ENCODE data around the gene DACH1.

Gene DACH1

DNA sequence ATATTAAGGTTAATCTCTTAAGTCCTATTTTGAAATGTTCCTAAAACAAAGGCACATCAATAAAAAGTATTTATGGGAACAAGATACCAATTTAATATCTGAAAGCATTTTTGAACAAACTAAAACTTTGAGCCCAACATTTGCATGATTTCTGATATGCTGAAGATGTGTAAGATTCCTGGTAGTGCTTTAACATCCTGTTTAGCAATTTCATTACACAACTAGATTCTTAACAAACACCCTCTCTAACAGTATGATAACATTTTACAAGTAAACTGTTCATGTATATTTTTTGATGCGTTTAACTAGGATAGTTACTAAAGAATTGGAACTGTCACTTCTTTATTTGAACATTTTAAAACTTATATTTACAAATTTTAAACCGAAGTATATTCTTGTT lies 63.9 kb downstream of the DACH1 start:
- WGBS, result no CpG with 5 or more reads among the region's 2 CpGs
- peak; percentile 30 for DNase-seq

DNA sequence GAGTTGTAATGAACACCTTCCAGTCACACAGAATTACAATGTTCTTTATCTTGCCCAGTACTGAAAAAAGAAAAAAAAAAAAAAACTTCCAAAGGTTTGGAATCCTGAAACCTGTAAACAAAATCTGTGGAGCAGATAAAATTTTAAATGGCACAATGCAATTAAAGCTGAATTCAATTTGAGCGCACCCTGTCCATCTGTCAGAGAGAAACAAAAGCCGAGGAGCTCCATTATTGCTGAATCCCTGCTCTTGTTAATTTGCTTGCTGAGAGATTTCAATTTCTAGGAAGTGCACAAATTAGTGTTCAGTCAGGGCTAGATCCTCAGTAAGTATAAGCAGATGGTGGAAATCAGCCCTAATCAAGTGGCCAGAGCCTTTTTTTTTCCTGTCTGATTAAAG lies 65.2 kb downstream of the DACH1 start:
- WGBS, result 73% methylated on average over 2 of the region's 2 CpGs
- H3K4ac ChIP-seq (ENCODE audit: low read depth in 1 of 2, low read length in 2 of 2), result no peak overlapping the region
- no peak overlapping the region for H2BK12ac ChIP-seq (ENCODE audit: low read length in 2 of 2)
- H3K79me1 ChIP-seq (replicated peaks; ENCODE audit: low read length, poor library complexity, severe bottlenecking), result no peaks in the 10 kb centered on the region
- DNase-seq, result no peak
- no peaks in the 10 kb centered on the region for H3K9me3 ChIP-seq (ENCODE audit: control insufficient read depth, low read length)
- H2AFZ ChIP-seq (ENCODE audit: low read depth, low read length), result no peak overlapping the region
- H3K27me3 ChIP-seq (ENCODE audit: control insufficient read depth in 1 of 2, insufficient read depth in 1 of 2, low read length in 2 of 2), result no peaks in the 10 kb centered on the region
- no peak overlapping the region for H3K4me3 ChIP-seq (ENCODE audit: insufficient read depth in 1 of 2, low read depth in 1 of 2, low read length in 2 of 2)
- no peak overlapping the region for H3K18ac ChIP-seq (ENCODE audit: low read depth in 1 of 2, low read length in 2 of 2)
- H3K4me2 ChIP-seq (ENCODE audit: low read length, poor library complexity, severe bottlenecking), result no peak overlapping the region
- H2BK120ac ChIP-seq (ENCODE audit: low read depth, low read length), result no peak overlapping the region
- no peak overlapping the region for H2BK15ac ChIP-seq (ENCODE audit: low read depth, poor library complexity, severe bottlenecking)
- no peak overlapping the region for H4K8ac ChIP-seq (ENCODE audit: low read length)
- no peak overlapping the region for H2BK5ac ChIP-seq (ENCODE audit: low read depth, low read length, poor library complexity, severe bottlenecking)
- H3K14ac ChIP-seq (ENCODE audit: low read length in 2 of 2), result no peak overlapping the region
- H2AK5ac ChIP-seq (ENCODE audit: low read length, severe bottlenecking), result no peak overlapping the region
- no peak overlapping the region for H3K23ac ChIP-seq (ENCODE audit: low read length in 2 of 2)
- no peak overlapping the region for H3K27ac ChIP-seq (ENCODE audit: low read length, poor library complexity, severe bottlenecking)
- no peaks in the 10 kb centered on the region for H3K36me3 ChIP-seq (ENCODE audit: control insufficient read depth in 1 of 2, insufficient read depth in 2 of 2, low read depth in 1 of 2, low read length in 2 of 2)
- H3K4me1 ChIP-seq (ENCODE audit: control insufficient read depth, insufficient read depth, low read depth, low read length), result no peaks in the 10 kb centered on the region
- H3K9ac ChIP-seq (ENCODE audit: low read length), result no peak overlapping the region
- no peak overlapping the region for H4K91ac ChIP-seq (ENCODE audit: low read length)

More for the DNA sequence above, 63.9 kb downstream of the DACH1 start:
- no peaks in the 10 kb centered on the region for H3K36me3 ChIP-seq (ENCODE audit: control insufficient read depth in 1 of 2, insufficient read depth in 2 of 2, low read depth in 1 of 2, low read length in 2 of 2)
- no peaks in the 10 kb centered on the region for H3K9me3 ChIP-seq (ENCODE audit: control insufficient read depth, low read length)
- H3K4me2 ChIP-seq (ENCODE audit: low read length, poor library complexity, severe bottlenecking), result no peak overlapping the region
- no peak overlapping the region for H2BK120ac ChIP-seq (ENCODE audit: low read depth, low read length)
- H2BK15ac ChIP-seq (ENCODE audit: low read depth, poor library complexity, severe bottlenecking), result no peak overlapping the region
- no peak overlapping the region for H2BK12ac ChIP-seq (ENCODE audit: low read length in 2 of 2)
- no peak overlapping the region for H4K8ac ChIP-seq (ENCODE audit: low read length)
- no peak overlapping the region for H2BK5ac ChIP-seq (ENCODE audit: low read depth, low read length, poor library complexity, severe bottlenecking)
- H3K14ac ChIP-seq (ENCODE audit: low read length in 2 of 2), result no peak overlapping the region
- no peaks in the 10 kb centered on the region for H3K27me3 ChIP-seq (ENCODE audit: control insufficient read depth in 1 of 2, insufficient read depth in 1 of 2, low read length in 2 of 2)
- no peak overlapping the region for H4K91ac ChIP-seq (ENCODE audit: low read length)
- no peak overlapping the region for H3K4ac ChIP-seq (ENCODE audit: low read depth in 1 of 2, low read length in 2 of 2)
- H3K4me1 ChIP-seq (ENCODE audit: control insufficient read depth, insufficient read depth, low read depth, low read length), result no peaks in the 10 kb centered on the region
- H3K4me3 ChIP-seq (ENCODE audit: insufficient read depth in 1 of 2, low read depth in 1 of 2, low read length in 2 of 2), result no peak overlapping the region
- no peak overlapping the region for H3K9ac ChIP-seq (ENCODE audit: low read length)
- H3K27ac ChIP-seq (ENCODE audit: low read length, poor library complexity, severe bottlenecking), result no peak overlapping the region
- H3K18ac ChIP-seq (ENCODE audit: low read depth in 1 of 2, low read length in 2 of 2), result no peak overlapping the region
- no peak overlapping the region for H2AFZ ChIP-seq (ENCODE audit: low read depth, low read length)
- no peak overlapping the region for H2AK5ac ChIP-seq (ENCODE audit: low read length, severe bottlenecking)
- no peak overlapping the region for H3K23ac ChIP-seq (ENCODE audit: low read length in 2 of 2)
- H3K79me1 ChIP-seq (replicated peaks; ENCODE audit: low read length, poor library complexity, severe bottlenecking), result no peaks in the 10 kb centered on the region

DNA sequence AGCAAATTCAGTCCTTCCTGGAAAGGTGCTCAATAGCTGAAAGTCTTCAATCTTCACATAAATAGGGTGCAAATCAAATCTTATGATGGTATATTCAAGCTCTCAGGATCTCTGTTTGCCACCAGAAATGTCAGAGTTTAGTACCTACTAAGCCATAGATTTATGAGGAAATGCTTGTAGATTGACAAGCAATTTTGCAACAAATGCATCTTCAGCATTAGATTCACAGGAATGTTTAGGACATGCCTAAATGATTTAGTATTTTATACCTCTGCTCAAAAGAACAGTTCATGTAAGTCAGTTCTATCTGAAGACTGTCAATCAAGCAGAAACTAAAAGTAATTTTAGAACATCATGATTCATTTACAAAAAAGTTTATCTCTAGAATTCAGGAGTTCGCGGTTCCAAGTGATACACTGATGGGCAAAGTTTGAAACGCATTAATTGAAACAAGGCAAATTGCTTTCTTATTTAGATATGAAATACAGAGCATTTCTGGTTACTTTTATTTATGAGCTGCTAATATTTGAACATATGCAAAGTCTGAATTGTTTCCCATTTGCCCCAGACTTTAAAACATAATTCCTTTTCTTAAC lies 65.7 kb downstream of the DACH1 start:
- no peak overlapping the region for H2BK12ac ChIP-seq (ENCODE audit: low read length in 2 of 2)
- no peak overlapping the region for H3K18ac ChIP-seq (ENCODE audit: low read depth in 1 of 2, low read length in 2 of 2)
- H3K27me3 ChIP-seq (ENCODE audit: control insufficient read depth in 1 of 2, insufficient read depth in 1 of 2, low read length in 2 of 2), result no peaks in the 10 kb centered on the region
- no peak overlapping the region for H4K8ac ChIP-seq (ENCODE audit: low read length)
- no peak overlapping the region for H4K91ac ChIP-seq (ENCODE audit: low read length)
- DNase-seq, result no peak
- WGBS, result 100% methylated on average over 3 of the region's 3 CpGs
- H3K4me3 ChIP-seq (ENCODE audit: insufficient read depth in 1 of 2, low read depth in 1 of 2, low read length in 2 of 2), result no peak overlapping the region
- H3K36me3 ChIP-seq (ENCODE audit: control insufficient read depth in 1 of 2, insufficient read depth in 2 of 2, low read depth in 1 of 2, low read length in 2 of 2), result no peaks in the 10 kb centered on the region
- H3K4me1 ChIP-seq (ENCODE audit: control insufficient read depth, insufficient read depth, low read depth, low read length), result no peaks in the 10 kb centered on the region
- H3K27ac ChIP-seq (ENCODE audit: low read length, poor library complexity, severe bottlenecking), result no peak overlapping the region
- H3K4ac ChIP-seq (ENCODE audit: low read depth in 1 of 2, low read length in 2 of 2), result no peak overlapping the region
- H3K4me2 ChIP-seq (ENCODE audit: low read length, poor library complexity, severe bottlenecking), result no peak overlapping the region
- no peaks in the 10 kb centered on the region for H3K9me3 ChIP-seq (ENCODE audit: control insufficient read depth, low read length)
- no peak overlapping the region for H2BK15ac ChIP-seq (ENCODE audit: low read depth, poor library complexity, severe bottlenecking)
- H3K9ac ChIP-seq (ENCODE audit: low read length), result no peak overlapping the region
- H2BK5ac ChIP-seq (ENCODE audit: low read depth, low read length, poor library complexity, severe bottlenecking), result no peak overlapping the region
- H2BK120ac ChIP-seq (ENCODE audit: low read depth, low read length), result no peak overlapping the region
- no peaks in the 10 kb centered on the region for H3K79me1 ChIP-seq (replicated peaks; ENCODE audit: low read length, poor library complexity, severe bottlenecking)
- H3K23ac ChIP-seq (ENCODE audit: low read length in 2 of 2), result no peak overlapping the region
- no peak overlapping the region for H3K14ac ChIP-seq (ENCODE audit: low read length in 2 of 2)
- no peak overlapping the region for H2AFZ ChIP-seq (ENCODE audit: low read depth, low read length)
- no peak overlapping the region for H2AK5ac ChIP-seq (ENCODE audit: low read length, severe bottlenecking)

DNA sequence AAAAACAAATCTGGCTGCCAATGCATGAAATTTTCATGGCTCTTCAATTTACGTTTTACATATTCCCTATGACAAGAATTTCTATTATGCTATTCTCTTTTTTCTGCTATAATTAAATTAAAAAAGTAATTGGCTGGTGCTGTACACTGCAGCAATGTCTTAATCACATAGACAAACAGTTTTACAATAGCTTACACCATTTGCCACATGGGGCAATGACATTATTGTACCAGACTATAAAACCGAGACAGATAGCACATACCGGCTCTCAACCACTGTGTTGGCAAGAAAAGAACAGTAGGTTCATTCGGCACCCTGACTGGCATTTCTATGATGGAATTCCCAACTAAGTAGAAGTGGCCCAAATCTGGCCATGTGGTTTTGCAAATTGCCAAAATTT lies 67.7 kb downstream of the DACH1 start:
- Histone ChIP-seq H3K18ac (ENCODE audit: low read depth in 1 of 2, low read length in 2 of 2) (no peak overlapping the region), H2BK5ac (ENCODE audit: low read depth, low read length, poor library complexity, severe bottlenecking) (no peak overlapping the region), H3K27me3 (ENCODE audit: control insufficient read depth in 1 of 2, insufficient read depth in 1 of 2, low read length in 2 of 2) (no peaks in the 10 kb centered on the region), H2AK5ac (ENCODE audit: low read length, severe bottlenecking) (no peak overlapping the region), H3K4me2 (ENCODE audit: low read length, poor library complexity, severe bottlenecking) (no peak overlapping the region), H4K8ac (ENCODE audit: low read length) (no peak overlapping the region), H2BK12ac (ENCODE audit: low read length in 2 of 2) (no peak overlapping the region), H3K4me3 (ENCODE audit: insufficient read depth in 1 of 2, low read depth in 1 of 2, low read length in 2 of 2) (no peak overlapping the region), H3K79me1 (replicated peaks; ENCODE audit: low read length, poor library complexity, severe bottlenecking) (no peaks in the 10 kb centered on the region), H2AFZ (ENCODE audit: low read depth, low read length) (no peak overlapping the region), H3K23ac (ENCODE audit: low read length in 2 of 2) (no peak overlapping the region), H2BK120ac (ENCODE audit: low read depth, low read length) (no peak overlapping the region), H3K4ac (ENCODE audit: low read depth in 1 of 2, low read length in 2 of 2) (no peak overlapping the region), H4K91ac (ENCODE audit: low read length) (no peak overlapping the region), H3K9me3 (ENCODE audit: control insufficient read depth, low read length) (no peaks in the 10 kb centered on the region), H3K27ac (ENCODE audit: low read length, poor library complexity, severe bottlenecking) (no peak overlapping the region), H2BK15ac (ENCODE audit: low read depth, poor library complexity, severe bottlenecking) (no peak overlapping the region), H3K36me3 (ENCODE audit: control insufficient read depth in 1 of 2, insufficient read depth in 2 of 2, low read depth in 1 of 2, low read length in 2 of 2) (no peaks in the 10 kb centered on the region), H3K14ac (ENCODE audit: low read length in 2 of 2) (no peak overlapping the region), H3K9ac (ENCODE audit: low read length) (no peak overlapping the region), H3K4me1 (ENCODE audit: control insufficient read depth, insufficient read depth, low read depth, low read length) (no peaks in the 10 kb centered on the region)
- no peak for DNase-seq
- WGBS, result 96% methylated on average over 3 of the region's 4 CpGs

Measured in mesenchymal stem cell (in vitro differentiated cells and primary cell).